Urothelium cell line (cell line): ENCODE data around the gene PIRT.

ENCODE experiments used
- DNase-seq: peaks from one replicate; pipeline ENCODE4 v3.0.0; 2011; ENCODE audit warnings: low spot score, mixed read lengths
- FAIRE-seq: peaks from 2 replicates; lab custom pipeline; 2011; peaks lifted over from hg19 to GRCh38; lab: Jason Lieb, UNC

PIRT gene

GRCh38 chr17:10790491-10791401 lies 47.1 kb downstream of the PIRT start:
- FAIRE-seq (no peak), DNase-seq (no peak)

GRCh38 chr17:10789694-10790271 lies 48.1 kb downstream of the PIRT start:
- DNase-seq: no peak
- FAIRE-seq: no peak

GRCh38 chr17:10787306-10788045 lies 50.4 kb downstream of the PIRT start:
- FAIRE-seq (no peak), DNase-seq (no peak)

- DNase-seq: no peak
- FAIRE-seq: no peak
Measured at GRCh38 chr17:10785295-10785694, 52.6 kb downstream of the PIRT start.

GRCh38 chr17:10779609-10780008 lies 58.3 kb downstream of the PIRT start:
- DNase-seq (no peak), FAIRE-seq (no peak)

GRCh38 chr17:10777890-10778289 lies 60.0 kb downstream of the PIRT start:
- FAIRE-seq (no peak), DNase-seq (no peak)

- DNase-seq (no peak), FAIRE-seq (no peak)
Measured at GRCh38 chr17:10777131-10777807, 60.6 kb downstream of the PIRT start.

- no peak for FAIRE-seq
Measured at GRCh38 chr17:10776381-10776780, 61.5 kb downstream of the PIRT start.

GRCh38 chr17:10775740-10776356 lies 62.0 kb downstream of the PIRT start:
- no peak for DNase-seq
- FAIRE-seq: no peak

More at GRCh38 chr17:10776381-10776780, 61.5 kb downstream of the PIRT start:
- DNase-seq: no peak

GRCh38 chr17:10775058-10775457 lies 62.8 kb downstream of the PIRT start:
- FAIRE-seq (no peak), DNase-seq (no peak)

GRCh38 chr17:10773391-10773790 lies 64.5 kb downstream of the PIRT start:
- FAIRE-seq: no peak
- no peak for DNase-seq
